Activated naive CD8-positive, alpha-beta T cell treated with anti-CD3 and anti-CD28 coated beads, Interleukin-2, amount 50 U/mL, for 24 hours (primary cell): Measurements from ENCODE around the gene MYEOV.
A peak's percentile ranks its signal among the peaks of the same experiment; 100 is the strongest.

Source experiments
- ATAC-seq: fragments of 150-1000 bp; cut with Tn5 transposase; one replicate; pipeline ENCODE4 v1.10.0; 2021
- DNase-seq: peaks from one replicate; pipeline ENCODE4 v3.0.0; 2021
- H3K27ac Mint-ChIP-seq: one replicate; pipeline ENCODE4 v1.8.0; 2021; ENCODE audit warnings: mild to moderate bottlenecking, mixed read lengths
- H3K27me3 Mint-ChIP-seq: one replicate; pipeline ENCODE4 v1.8.0; 2021; ENCODE audit warnings: mixed read lengths
- H3K36me3 Mint-ChIP-seq: one replicate; pipeline ENCODE4 v1.8.0; 2021; ENCODE audit warnings: low read depth, mixed read lengths
- H3K4me1 Mint-ChIP-seq: one replicate; pipeline ENCODE4 v1.8.0; 2021; ENCODE audit warnings: mixed read lengths
- H3K4me3 Mint-ChIP-seq: one replicate; pipeline ENCODE4 v1.8.0; 2021; ENCODE audit warnings: mild to moderate bottlenecking, moderate library complexity, mixed read lengths
- H3K9me3 Mint-ChIP-seq: one replicate; pipeline ENCODE4 v1.8.0; 2021; ENCODE audit warnings: mixed read lengths

MYEOV gene

DNA sequence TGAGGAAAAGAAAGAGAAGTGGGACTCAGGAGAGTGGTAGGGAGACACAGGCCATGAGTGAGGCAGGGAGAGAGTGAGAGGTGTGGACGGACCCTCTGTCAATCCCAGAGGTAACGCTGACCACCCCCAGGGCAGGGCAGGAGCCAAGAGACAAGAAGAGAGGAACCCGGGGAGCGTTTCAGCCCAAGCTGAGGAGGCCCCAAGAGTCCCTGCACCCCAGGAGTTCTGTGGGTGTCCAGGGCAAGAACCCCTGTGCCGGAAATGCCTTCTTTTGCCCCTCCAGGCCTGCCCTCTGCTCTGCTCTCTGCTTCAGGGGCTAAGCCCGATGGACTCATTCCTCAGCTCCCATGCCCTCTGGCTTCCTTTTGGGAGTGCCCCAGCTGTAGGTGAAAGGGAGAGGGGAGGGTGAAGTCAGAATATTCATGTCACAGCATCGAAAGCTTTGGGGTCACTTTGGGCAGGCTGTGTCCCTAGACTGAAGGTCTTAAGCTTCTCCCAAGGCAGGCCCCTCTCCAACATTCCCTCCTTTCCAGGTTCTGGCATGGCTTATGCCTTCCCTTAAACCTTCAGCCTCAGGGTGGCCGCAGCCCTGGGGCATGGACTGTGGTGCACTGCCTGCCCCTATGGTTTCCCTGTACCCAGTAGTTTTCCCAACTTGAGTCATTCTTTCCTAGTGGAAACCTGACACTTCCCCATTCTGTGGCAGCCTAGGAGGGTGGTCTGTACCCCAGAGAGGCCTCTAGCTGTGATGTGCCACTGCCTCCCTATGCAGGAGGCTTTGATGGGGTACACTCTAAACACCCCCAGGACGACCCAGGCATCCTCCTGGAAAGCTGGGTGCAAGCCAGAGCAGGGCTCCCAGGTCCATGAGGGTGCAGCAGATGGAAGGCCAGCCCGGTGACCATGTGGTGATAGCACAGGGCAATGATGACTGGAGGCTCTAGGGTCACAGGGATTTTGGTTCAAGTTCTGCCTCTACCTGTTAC lies 27.1 kb downstream of the MYEOV start:
- peaks cover 22% of the 10 kb centered on the region for H3K4me1 Mint-ChIP-seq
- H3K27me3 Mint-ChIP-seq: no peaks in the 10 kb centered on the region
- H3K9me3 Mint-ChIP-seq: peaks cover 7% of the 10 kb centered on the region
- DNase-seq (no peak), ATAC-seq (no peak)
- no peaks in the 10 kb centered on the region for H3K36me3 Mint-ChIP-seq
- no peak overlapping the region for H3K27ac Mint-ChIP-seq
- H3K4me3 Mint-ChIP-seq: no peak overlapping the region

DNA sequence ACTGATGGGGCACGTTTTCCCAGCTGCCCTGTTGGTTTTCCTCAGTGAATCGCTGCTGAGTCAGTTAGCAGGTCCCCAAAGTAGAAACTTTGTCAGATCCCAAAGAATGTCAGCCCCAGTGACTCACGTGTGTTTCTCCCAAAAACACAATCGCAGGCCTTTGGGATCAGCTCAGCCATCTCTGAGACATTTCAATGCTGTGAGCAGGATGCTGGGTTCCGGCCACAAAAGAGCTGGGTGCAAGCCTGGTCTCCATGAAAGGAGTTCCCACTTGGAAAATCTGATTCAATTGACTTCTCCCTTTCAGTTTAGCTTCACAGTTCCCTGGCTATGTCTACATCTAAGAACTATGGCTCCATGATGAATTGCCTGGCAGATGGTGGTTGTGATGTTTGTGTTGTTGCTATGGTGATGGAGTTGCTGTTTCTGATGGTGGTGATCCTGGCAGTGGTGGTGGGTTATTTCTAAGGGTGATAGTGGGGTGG lies 28.0 kb downstream of the MYEOV start:
- H3K4me3 Mint-ChIP-seq: no peak overlapping the region
- H3K27ac Mint-ChIP-seq: no peak overlapping the region
- no peak for DNase-seq
- peaks cover 7% of the 10 kb centered on the region for H3K9me3 Mint-ChIP-seq
- peaks cover 19% of the 10 kb centered on the region for H3K4me1 Mint-ChIP-seq
- H3K36me3 Mint-ChIP-seq: no peaks in the 10 kb centered on the region
- no peaks in the 10 kb centered on the region for H3K27me3 Mint-ChIP-seq
- no peak for ATAC-seq

DNA sequence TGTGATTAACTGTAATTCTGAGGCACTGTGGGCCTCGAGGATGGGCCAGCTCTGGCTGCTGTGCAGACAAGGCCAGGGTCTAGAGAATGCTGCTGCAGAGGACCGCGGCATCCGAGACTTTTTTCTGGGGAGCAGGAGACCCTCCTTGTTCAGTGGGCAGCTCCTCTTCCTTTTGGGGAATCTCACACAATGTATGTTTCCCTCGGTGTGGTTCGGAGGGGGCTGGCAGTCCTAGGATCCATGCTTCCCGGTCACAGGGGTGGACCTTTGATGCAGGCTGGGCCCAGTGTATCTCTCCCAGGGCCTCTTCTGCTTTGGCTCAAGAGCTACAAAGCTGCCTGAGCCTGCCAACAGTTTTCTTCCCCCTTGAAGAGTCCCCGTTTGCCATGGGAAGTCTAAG lies 31.5 kb downstream of the MYEOV start:
- Mint-ChIP-seq H3K4me1 (no peaks in the 10 kb centered on the region), H3K36me3 (no peaks in the 10 kb centered on the region), H3K4me3 (no peak overlapping the region), H3K27me3 (no peaks in the 10 kb centered on the region), H3K9me3 (no peaks in the 10 kb centered on the region), H3K27ac (no peak overlapping the region)
- DNase-seq: no peak
- no peak for ATAC-seq

DNA sequence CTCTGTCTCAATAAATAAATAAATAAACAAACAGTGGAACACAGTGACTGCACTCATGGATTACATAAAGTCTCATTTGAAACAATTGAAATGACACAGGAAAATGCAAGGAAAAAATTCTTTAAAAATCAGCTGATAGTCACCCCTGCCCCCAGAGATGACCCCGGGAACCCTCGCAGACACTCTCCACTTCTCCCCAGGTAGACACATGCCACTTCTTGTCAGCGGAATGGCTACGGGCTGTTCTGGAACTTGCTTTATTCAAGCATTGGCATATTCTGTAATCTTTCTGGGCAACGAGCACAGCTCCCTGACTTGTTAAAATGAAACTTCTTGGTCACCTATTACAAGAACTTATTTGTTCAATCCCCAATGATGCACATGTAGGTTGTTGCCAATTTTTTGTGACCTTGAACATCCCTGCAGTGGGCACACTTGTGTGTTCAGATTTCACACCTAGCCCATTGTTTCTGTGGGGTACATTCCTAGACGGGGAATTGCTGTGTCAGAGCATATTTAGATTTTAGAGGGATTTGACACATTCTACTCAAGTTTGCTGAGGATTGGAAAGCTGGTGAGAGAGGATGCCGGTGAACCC lies 32.8 kb downstream of the MYEOV start:
- Mint-ChIP-seq H3K9me3 (peaks cover 4% of the 10 kb centered on the region), H3K4me1 (no peaks in the 10 kb centered on the region), H3K4me3 (no peak overlapping the region), H3K36me3 (no peaks in the 10 kb centered on the region), H3K27ac (no peak overlapping the region), H3K27me3 (no peaks in the 10 kb centered on the region)
- ATAC-seq (no peak), DNase-seq (no peak)

DNA sequence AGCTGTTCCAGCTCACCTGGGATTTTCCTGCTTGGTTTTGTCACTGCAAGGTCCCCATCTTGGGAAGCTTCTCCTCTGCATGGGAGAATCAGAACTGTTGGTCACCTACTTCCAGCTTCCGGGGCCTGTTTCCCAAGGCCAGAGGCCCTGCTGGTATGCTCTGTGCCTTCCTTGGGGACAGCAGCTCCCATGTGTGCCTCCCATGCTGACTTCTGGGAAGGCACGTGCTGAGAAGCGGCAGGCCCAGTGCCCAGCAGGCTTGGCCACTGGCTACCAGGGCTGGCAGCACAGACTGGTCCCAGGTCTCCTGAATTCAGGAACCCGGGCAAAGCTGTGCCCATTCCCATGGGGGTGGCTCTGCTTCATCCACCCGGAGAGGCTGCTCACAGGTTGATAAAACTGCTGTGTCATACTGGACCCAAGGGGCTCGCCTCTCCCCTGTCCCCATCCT lies 33.8 kb downstream of the MYEOV start:
- Mint-ChIP-seq H3K27ac (no peak overlapping the region), H3K36me3 (no peaks in the 10 kb centered on the region), H3K4me1 (no peaks in the 10 kb centered on the region), H3K27me3 (no peaks in the 10 kb centered on the region), H3K9me3 (peaks cover 4% of the 10 kb centered on the region), H3K4me3 (no peak overlapping the region)
- peak; percentile 0 for DNase-seq
- ATAC-seq: no peak

DNA sequence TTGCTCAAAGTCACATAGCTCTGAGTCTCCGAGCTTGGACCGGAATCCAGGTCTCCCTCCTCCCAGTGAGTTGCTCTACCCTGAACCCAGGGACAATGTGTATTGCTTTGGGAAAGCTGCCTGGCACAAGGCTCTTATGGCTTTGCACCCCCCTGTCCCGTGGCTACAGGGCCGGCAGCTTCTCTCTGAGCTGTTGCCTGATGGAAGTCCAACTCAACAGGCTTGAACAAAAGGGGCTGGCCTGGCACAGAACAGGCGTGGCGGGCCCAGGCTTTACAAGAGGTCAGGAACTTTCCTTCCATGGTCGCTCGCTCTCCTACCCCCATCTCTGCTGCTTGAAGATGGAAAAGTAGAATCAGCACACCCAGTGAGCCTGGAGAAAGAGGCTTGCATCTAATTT lies 34.3 kb downstream of the MYEOV start:
- Mint-ChIP-seq H3K9me3 (peaks cover 4% of the 10 kb centered on the region), H3K4me1 (no peaks in the 10 kb centered on the region), H3K27me3 (no peaks in the 10 kb centered on the region), H3K27ac (no peak overlapping the region), H3K36me3 (no peaks in the 10 kb centered on the region), H3K4me3 (no peak overlapping the region)
- peak; percentile 0 for DNase-seq
- no peak for ATAC-seq

DNA sequence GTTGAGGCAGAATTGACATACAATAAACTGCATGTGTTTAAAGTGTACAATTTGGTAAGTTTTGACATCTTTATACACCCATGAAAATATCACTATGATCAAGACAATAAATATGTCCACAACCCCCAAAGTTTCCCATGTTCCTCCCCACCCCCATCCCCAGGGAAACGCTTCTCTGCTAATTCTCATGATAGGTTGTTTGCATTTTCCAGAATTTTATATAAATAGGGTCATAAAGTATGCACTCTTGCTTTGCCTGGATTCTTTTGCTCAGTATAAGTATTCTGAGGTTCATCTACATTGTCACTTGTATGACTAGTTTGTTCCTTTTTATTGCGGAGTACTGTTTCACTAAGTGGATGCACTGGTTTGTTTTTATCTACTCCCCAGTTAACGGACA lies 35.6 kb downstream of the MYEOV start:
- peaks cover 4% of the 10 kb centered on the region for H3K9me3 Mint-ChIP-seq

DNA sequence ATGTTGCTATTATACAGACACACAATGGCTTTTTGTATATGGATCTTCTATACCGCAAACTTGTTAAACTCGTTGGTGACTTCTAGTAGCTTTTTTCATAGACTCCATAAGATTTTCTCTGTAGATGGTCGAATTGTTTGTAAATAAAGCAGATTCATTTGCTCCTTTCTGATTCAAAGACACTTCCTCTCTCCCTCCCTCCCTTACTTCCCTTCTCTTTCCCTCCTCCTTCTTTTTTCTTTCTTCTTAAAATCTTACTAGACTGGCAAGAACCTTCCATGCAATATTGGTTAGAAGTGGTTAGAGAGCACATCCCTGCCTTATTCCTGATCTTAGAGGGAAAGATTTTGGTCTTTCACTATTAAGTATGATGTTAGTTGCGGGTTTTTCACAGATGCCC lies 36.4 kb downstream of the MYEOV start:
- no peak overlapping the region for H3K4me3 Mint-ChIP-seq
- ATAC-seq (no peak), DNase-seq (no peak)
- no peaks in the 10 kb centered on the region for H3K36me3 Mint-ChIP-seq
- H3K27me3 Mint-ChIP-seq: no peaks in the 10 kb centered on the region
- H3K27ac Mint-ChIP-seq: no peak overlapping the region
- H3K4me1 Mint-ChIP-seq: peaks cover 3% of the 10 kb centered on the region
- H3K9me3 Mint-ChIP-seq: peaks cover 4% of the 10 kb centered on the region

More for the DNA sequence above, 35.6 kb downstream of the MYEOV start:
- H3K27me3 Mint-ChIP-seq: no peaks in the 10 kb centered on the region
- DNase-seq: no peak
- ATAC-seq: no peak
- H3K36me3 Mint-ChIP-seq: no peaks in the 10 kb centered on the region
- no peaks in the 10 kb centered on the region for H3K4me1 Mint-ChIP-seq
- H3K4me3 Mint-ChIP-seq: no peak overlapping the region
- no peak overlapping the region for H3K27ac Mint-ChIP-seq

DNA sequence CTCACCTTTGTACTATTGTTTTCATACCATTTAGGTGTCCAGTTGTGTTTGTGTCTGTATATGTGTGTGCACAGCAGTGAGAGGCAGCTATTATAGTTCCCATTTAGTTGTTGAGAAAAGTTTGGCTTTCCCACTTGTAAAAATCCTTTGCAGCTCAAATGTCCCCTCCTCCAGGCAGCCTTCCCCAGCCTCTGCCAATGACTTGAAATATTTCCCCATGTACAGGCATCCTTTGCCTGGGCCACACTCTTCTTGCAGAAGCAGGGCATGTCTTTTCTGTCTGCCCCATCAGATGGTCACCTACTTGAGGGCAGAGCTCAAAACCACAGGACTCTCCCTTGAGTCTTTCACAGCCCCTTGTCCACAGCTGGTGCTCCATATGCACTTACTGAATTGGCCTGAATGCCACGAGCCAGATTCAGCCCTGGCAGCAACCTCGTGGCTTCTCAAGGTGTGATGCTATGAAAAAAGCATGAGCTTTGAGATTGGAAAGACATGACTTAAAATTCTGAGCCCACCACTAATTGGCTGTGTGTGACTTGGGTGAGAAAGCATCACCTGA lies 39.3 kb downstream of the MYEOV start:
- no peak overlapping the region for H3K4me3 Mint-ChIP-seq
- DNase-seq: peak; percentile 0

DNA sequence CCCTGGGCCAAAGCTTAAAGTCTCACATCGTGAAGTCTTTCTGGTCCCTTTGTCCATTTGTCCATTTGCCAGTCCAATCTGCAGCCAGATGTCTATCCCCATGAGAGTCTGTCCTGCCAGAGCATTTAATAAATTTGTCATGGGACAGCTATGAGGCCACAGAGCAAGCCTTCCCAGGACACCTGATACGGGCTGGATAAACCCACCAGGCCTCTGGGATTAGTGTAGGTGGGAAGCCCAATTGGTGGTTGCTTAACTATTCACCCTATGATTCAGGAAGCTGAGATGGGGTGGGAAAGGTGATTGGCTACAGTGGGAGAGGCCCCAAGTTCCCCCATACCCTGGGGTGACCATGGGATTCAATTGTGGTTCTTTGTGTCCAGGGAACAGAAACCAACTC lies 39.9 kb downstream of the MYEOV start:
- Mint-ChIP-seq H3K36me3 (peaks cover 5% of the 10 kb centered on the region), H3K27me3 (no peaks in the 10 kb centered on the region), H3K4me3 (no peak overlapping the region), H3K27ac (no peak overlapping the region), H3K9me3 (peaks cover 8% of the 10 kb centered on the region), H3K4me1 (peaks cover 35% of the 10 kb centered on the region)
- ATAC-seq (no peak), DNase-seq (peak; percentile 0)

More for the DNA sequence above, 39.3 kb downstream of the MYEOV start:
- ATAC-seq: no peak
- no peak overlapping the region for H3K27ac Mint-ChIP-seq
- H3K9me3 Mint-ChIP-seq: peaks cover 4% of the 10 kb centered on the region
- H3K27me3 Mint-ChIP-seq: no peaks in the 10 kb centered on the region
- peaks cover 29% of the 10 kb centered on the region for H3K4me1 Mint-ChIP-seq
- H3K36me3 Mint-ChIP-seq: peaks cover 2% of the 10 kb centered on the region

DNA sequence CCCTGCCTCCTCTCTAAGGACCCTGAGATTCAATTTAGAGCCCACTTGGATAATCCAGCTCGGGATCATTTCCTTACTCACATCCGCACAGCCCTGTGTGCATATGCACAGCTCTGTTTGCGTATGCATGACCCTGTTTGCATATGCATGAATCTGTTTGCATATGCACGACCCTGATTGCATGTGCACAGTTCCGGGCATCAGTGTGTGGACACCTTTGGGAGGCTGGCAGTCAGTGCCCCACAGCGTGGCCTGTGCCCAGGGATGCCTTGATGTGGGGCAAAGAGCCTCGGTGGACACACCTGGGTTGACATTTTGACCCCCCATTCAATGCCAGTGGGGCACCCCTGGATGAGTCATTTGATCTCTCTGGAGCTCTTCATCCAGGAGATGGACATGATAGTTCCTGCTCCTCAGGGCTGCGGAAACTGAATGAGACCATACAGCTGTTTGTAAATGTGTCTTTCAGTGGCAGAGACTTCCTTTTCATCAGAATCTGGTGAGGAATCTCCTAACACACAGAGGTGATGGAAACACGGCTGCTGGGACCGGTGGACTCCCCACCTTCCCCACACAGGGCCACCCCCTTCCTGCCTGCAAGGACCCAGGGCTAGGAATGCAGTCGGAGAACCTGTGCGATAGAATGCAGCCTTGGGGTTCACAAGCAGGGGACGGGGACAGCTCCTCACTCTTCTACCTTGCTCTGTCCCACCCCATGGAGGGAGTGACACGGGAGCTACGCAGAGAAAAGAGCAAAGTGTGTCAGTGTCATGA lies 41.2 kb downstream of the MYEOV start:
- H3K4me3 Mint-ChIP-seq: no peak overlapping the region
- H3K9me3 Mint-ChIP-seq: peaks cover 15% of the 10 kb centered on the region
- DNase-seq (peak; percentile 1), ATAC-seq (no peak)
- no peaks in the 10 kb centered on the region for H3K27me3 Mint-ChIP-seq
- H3K27ac Mint-ChIP-seq: peak overlapping the region; percentile 34
- peaks cover 18% of the 10 kb centered on the region for H3K36me3 Mint-ChIP-seq
- peaks cover 48% of the 10 kb centered on the region for H3K4me1 Mint-ChIP-seq

DNA sequence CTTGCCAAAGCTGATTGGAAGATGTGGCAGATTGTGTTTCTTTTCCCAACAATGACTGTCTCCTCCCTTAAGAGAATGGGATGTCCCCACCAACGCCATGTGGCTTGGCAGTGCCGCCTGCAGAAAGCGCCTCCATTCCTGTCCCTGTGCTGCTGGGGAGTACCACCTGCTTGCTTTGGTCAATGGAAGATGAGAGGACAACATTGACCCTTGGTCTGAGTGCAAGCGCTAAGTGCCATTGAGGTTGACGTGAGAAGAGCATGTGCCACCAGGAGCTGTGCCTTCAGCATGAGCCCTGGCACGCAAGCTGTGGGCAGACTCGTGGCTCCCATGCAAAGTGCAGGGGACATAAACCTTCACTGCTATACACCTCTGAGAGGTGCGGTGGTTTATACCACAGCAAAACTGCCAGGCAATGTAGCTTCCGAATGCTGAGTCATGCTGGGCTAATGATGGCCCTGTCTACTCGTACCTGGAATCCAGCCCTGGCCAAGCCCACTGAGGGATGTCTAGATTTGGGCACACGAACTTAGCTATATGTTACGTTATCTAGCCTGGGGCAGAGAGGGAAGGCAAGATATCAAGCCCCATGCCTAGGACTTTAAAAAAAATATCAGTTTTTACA lies 41.9 kb downstream of the MYEOV start:
- peaks cover 48% of the 10 kb centered on the region for H3K4me1 Mint-ChIP-seq
- no peak overlapping the region for H3K4me3 Mint-ChIP-seq
- no peaks in the 10 kb centered on the region for H3K27me3 Mint-ChIP-seq
- DNase-seq (peak; percentile 2), ATAC-seq (no peak)
- peaks cover 15% of the 10 kb centered on the region for H3K9me3 Mint-ChIP-seq
- H3K36me3 Mint-ChIP-seq: peaks cover 19% of the 10 kb centered on the region
- peak overlapping the region; percentile 34 for H3K27ac Mint-ChIP-seq

DNA sequence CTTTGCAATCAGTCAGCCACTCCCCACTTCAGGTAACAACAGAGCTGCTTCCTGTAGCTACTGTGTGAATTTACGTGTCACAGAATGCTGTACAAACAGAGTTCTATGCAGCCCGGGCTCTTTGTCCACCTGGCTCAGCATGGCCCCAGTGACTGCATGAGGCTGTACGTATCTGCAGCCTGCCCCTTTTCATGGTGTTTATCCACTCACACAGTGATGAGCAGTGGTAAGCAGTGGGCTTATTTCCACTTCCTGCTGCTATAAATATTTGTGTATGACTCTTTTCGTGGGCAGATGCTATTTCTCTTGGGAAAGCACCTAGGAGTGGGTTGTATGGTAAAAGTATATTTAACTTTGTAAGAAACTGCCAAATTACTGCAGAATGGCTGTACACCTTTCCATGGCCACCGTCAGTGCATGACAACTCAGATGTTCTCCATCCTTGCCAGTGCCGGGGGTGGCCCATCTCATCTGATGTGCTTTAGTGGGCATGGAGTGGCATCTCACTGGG lies 43.3 kb downstream of the MYEOV start:
- peak overlapping the region; percentile 90 for H3K27ac Mint-ChIP-seq
- H3K27me3 Mint-ChIP-seq: no peaks in the 10 kb centered on the region
- peaks cover 48% of the 10 kb centered on the region for H3K4me1 Mint-ChIP-seq
- H3K9me3 Mint-ChIP-seq: peaks cover 11% of the 10 kb centered on the region
- peak overlapping the region; percentile 29 for H3K4me3 Mint-ChIP-seq
- DNase-seq: peak; percentile 49
- peaks cover 19% of the 10 kb centered on the region for H3K36me3 Mint-ChIP-seq
- peak; percentile 96 for ATAC-seq
